ENCODE measurements around the gene GBE1. TPM values are rescaled to one million over a fixed set of nuclear protein-coding genes. Genes with fewer than 3 reads are reported as not detected.

GBE1 gene
- total RNA-seq = 10 to 100 TPM; 13.8 to 18.7 TPM

- peak within 1 kb of the TSS; percentile 95 for H3K27ac Mint-ChIP-seq
- peak within 1 kb of the TSS; percentile 91 to 96 for H3K4me3 Mint-ChIP-seq
- ATAC-seq (replicated peaks in 1 of 2) = peak; percentile 88 to 89
- peaks cover 30% of the 10 kb centered on the region for H3K4me1 Mint-ChIP-seq (ENCODE audit: low read depth)
- H3K9me3 Mint-ChIP-seq = peaks cover 3 to 4% of the 10 kb centered on the region in 2 donors
- H3K36me3 Mint-ChIP-seq (ENCODE audit: insufficient read depth in 2 of 2) = peaks cover 9 to 24% of the 10 kb centered on the region in 2 donors
- H3K27me3 Mint-ChIP-seq (ENCODE audit: low read depth) = no peaks in the 10 kb centered on the region
- DNase-seq = peak; percentile 92 to 93
These were observed at the start of gene GBE1 for GRCh38 chr3:81760924-81761903. TSS of gene GBE1 (minus strand) at chr3:81761645. CDS start at chr3:81761517, 128 bp downstream.

DNA sequence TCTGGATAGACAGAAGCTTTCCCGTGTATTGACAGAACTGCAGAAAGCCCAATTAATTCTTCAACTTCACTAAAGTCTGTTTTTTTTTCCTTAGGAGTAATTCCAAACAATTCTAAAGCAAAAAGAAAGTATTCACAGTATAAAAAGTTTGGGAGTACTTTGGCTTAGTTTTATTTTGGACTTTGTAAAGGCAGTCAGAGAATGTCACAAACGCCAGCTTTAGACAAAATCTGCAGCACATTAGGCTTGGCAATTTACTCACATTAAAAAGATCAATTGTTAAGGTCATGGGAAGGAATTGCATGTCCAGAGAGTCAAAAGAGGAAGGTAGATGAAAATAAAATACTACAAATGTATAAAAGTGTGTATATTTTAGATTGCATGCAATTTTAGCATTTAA, 47.5 kb upstream of the GBE1 start:
- H3K9me3 Mint-ChIP-seq = peaks cover 0 to 2% of the 10 kb centered on the region in 2 donors
- no peak for ATAC-seq (replicated peaks in 1 of 2)
- no peaks in the 10 kb centered on the region for H3K27me3 Mint-ChIP-seq (ENCODE audit: low read depth)

GRCh38 chr3:81799403-81799802, 38.0 kb upstream of the GBE1 start:
- Mint-ChIP-seq H3K4me1 (ENCODE audit: low read depth) (no peaks in the 10 kb centered on the region), H3K27ac (no peak overlapping the region), H3K9me3 (no peaks in the 10 kb centered on the region), H3K4me3 (no peak overlapping the region), H3K27me3 (ENCODE audit: low read depth) (no peaks in the 10 kb centered on the region), H3K36me3 (ENCODE audit: insufficient read depth in 2 of 2) (no peaks in the 10 kb centered on the region)
- DNase-seq (no peak), ATAC-seq (replicated peaks in 1 of 2) (no peak)

More for the DNA sequence above, 47.5 kb upstream of the GBE1 start:
- no peaks in the 10 kb centered on the region for H3K4me1 Mint-ChIP-seq (ENCODE audit: low read depth)
- no peak overlapping the region for H3K4me3 Mint-ChIP-seq
- no peak overlapping the region for H3K27ac Mint-ChIP-seq
- no peak for DNase-seq
- no peaks in the 10 kb centered on the region for H3K36me3 Mint-ChIP-seq (ENCODE audit: insufficient read depth in 2 of 2)

DNA sequence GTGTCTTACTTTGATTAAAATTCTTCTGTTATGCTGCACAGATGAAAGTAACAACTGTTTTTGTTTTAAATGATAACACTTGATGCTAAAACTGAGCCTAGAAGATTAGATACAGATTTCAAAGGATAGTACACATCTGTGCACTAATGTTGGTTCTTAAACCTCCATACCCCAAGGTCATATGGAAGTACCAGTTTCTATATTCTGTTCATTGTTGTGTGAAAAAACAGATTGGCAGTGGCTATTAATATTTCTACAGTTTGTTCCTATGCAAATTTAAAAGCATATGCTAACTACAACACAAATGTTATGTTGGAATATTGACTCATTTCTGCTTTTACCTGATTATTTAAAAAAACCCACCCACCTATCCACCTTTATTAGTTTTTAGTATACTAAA, 32.0 kb upstream of the GBE1 start:
- Mint-ChIP-seq H3K27ac (no peak overlapping the region), H3K9me3 (no peaks in the 10 kb centered on the region), H3K36me3 (ENCODE audit: insufficient read depth in 2 of 2) (no peaks in the 10 kb centered on the region), H3K4me1 (ENCODE audit: low read depth) (no peaks in the 10 kb centered on the region), H3K27me3 (ENCODE audit: low read depth) (no peaks in the 10 kb centered on the region), H3K4me3 (no peak overlapping the region)
- ATAC-seq (replicated peaks in 1 of 2) (no peak), DNase-seq (no peak)

- no peaks in the 10 kb centered on the region for H3K9me3 Mint-ChIP-seq
- no peaks in the 10 kb centered on the region for H3K4me1 Mint-ChIP-seq (ENCODE audit: low read depth)
- no peaks in the 10 kb centered on the region for H3K27me3 Mint-ChIP-seq (ENCODE audit: low read depth)
- no peaks in the 10 kb centered on the region for H3K36me3 Mint-ChIP-seq (ENCODE audit: insufficient read depth in 2 of 2)
- no peak overlapping the region for H3K27ac Mint-ChIP-seq
- no peak for ATAC-seq (replicated peaks in 1 of 2)
- H3K4me3 Mint-ChIP-seq = no peak overlapping the region
- DNase-seq = no peak
These were observed 28.7 kb upstream of the GBE1 start for GRCh38 chr3:81790117-81790516.

GRCh38 chr3:81789691-81790090, 28.2 kb upstream of the GBE1 start:
- ATAC-seq (replicated peaks in 1 of 2) (no peak), DNase-seq (no peak)
- H3K27ac Mint-ChIP-seq = no peak overlapping the region
- H3K4me1 Mint-ChIP-seq (ENCODE audit: low read depth) = no peaks in the 10 kb centered on the region
- H3K9me3 Mint-ChIP-seq = no peaks in the 10 kb centered on the region
- no peak overlapping the region for H3K4me3 Mint-ChIP-seq
- H3K27me3 Mint-ChIP-seq (ENCODE audit: low read depth) = no peaks in the 10 kb centered on the region
- H3K36me3 Mint-ChIP-seq (ENCODE audit: insufficient read depth in 2 of 2) = no peaks in the 10 kb centered on the region

DNA sequence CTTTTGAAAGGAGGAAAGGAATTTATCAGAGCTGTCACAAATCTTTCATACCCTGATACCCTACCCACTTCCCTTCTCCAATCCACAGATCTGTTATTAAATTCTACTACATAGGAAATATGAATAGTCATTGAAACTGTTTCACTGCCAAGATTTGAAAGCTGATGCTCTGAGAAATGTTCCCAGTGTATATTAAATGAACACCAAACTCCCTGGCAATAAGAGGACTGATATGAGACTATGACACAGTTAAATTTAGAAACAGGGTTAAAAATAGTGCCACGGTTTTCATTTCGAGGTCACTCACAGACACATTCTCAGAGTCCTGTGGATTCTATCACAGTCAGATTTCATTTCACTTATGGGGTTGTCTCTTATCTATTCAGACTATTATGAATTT, 27.2 kb upstream of the GBE1 start:
- H3K4me3 Mint-ChIP-seq = no peak overlapping the region
- DNase-seq = no peak
- no peaks in the 10 kb centered on the region for H3K27me3 Mint-ChIP-seq (ENCODE audit: low read depth)
- no peak overlapping the region for H3K27ac Mint-ChIP-seq
- H3K9me3 Mint-ChIP-seq = peaks cover 0 to 2% of the 10 kb centered on the region in 2 donors
- ATAC-seq (replicated peaks in 1 of 2) = no peak
- peaks cover 0 to 2% of the 10 kb centered on the region in 2 donors for H3K36me3 Mint-ChIP-seq (ENCODE audit: insufficient read depth in 2 of 2)
- no peaks in the 10 kb centered on the region for H3K4me1 Mint-ChIP-seq (ENCODE audit: low read depth)

DNA sequence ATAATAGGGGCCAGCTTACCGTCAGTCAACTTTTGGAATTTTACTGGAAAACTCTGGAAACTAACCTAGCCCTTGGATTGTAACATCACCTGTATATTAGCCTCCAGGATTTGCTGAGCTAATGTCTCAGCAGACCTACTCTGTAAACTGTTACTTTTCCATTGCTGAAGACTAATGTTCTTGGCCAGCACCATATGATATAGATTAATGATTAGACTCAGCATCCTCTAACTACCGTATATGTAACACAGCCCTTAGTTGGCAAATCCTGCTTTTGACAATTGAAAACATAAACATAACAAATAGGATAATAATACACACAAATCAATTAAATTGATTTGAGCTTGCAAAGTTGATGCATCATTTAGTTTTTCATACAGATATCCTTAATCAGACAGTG, 26.6 kb upstream of the GBE1 start:
- Mint-ChIP-seq H3K27me3 (ENCODE audit: low read depth) (no peaks in the 10 kb centered on the region), H3K27ac (no peak overlapping the region), H3K4me1 (ENCODE audit: low read depth) (no peaks in the 10 kb centered on the region), H3K9me3 (peaks cover 0 to 2% of the 10 kb centered on the region in 2 donors), H3K4me3 (no peak overlapping the region), H3K36me3 (ENCODE audit: insufficient read depth in 2 of 2) (peaks cover 0 to 2% of the 10 kb centered on the region in 2 donors)
- DNase-seq (no peak), ATAC-seq (replicated peaks in 1 of 2) (no peak)

GRCh38 chr3:81782585-81782984, 21.1 kb upstream of the GBE1 start:
- Mint-ChIP-seq H3K4me1 (ENCODE audit: low read depth) (no peaks in the 10 kb centered on the region), H3K36me3 (ENCODE audit: insufficient read depth in 2 of 2) (peaks cover 2 to 4% of the 10 kb centered on the region in 2 donors), H3K4me3 (no peak overlapping the region), H3K27me3 (ENCODE audit: low read depth) (no peaks in the 10 kb centered on the region), H3K9me3 (peaks cover 1 to 5% of the 10 kb centered on the region in 2 donors), H3K27ac (no peak overlapping the region)
- no peak for ATAC-seq (replicated peaks in 1 of 2)
- no peak for DNase-seq

- Mint-ChIP-seq H3K4me1 (ENCODE audit: low read depth) (no peaks in the 10 kb centered on the region), H3K9me3 (peaks cover 1 to 5% of the 10 kb centered on the region in 2 donors), H3K27me3 (ENCODE audit: low read depth) (no peaks in the 10 kb centered on the region), H3K36me3 (ENCODE audit: insufficient read depth in 2 of 2) (peaks cover 2 to 3% of the 10 kb centered on the region in 2 donors), H3K27ac (no peak overlapping the region), H3K4me3 (no peak overlapping the region)
- ATAC-seq (replicated peaks in 1 of 2) (peak in 1 of 2 donors; percentile 30), DNase-seq (no peak)
These were observed 17.3 kb upstream of the GBE1 start for GRCh38 chr3:81778678-81779182.

- Mint-ChIP-seq H3K36me3 (ENCODE audit: insufficient read depth in 2 of 2) (peaks cover 0 to 1% of the 10 kb centered on the region in 2 donors), H3K27me3 (ENCODE audit: low read depth) (peaks cover 11% of the 10 kb centered on the region), H3K4me3 (no peak overlapping the region), H3K9me3 (peaks cover 0 to 1% of the 10 kb centered on the region in 2 donors), H3K27ac (no peak overlapping the region), H3K4me1 (ENCODE audit: low read depth) (no peaks in the 10 kb centered on the region)
- ATAC-seq (replicated peaks in 1 of 2) = peak in 1 of 2 donors; percentile 45
- DNase-seq = no peak
These were observed 15.2 kb upstream of the GBE1 start for GRCh38 chr3:81776643-81777042.

DNA sequence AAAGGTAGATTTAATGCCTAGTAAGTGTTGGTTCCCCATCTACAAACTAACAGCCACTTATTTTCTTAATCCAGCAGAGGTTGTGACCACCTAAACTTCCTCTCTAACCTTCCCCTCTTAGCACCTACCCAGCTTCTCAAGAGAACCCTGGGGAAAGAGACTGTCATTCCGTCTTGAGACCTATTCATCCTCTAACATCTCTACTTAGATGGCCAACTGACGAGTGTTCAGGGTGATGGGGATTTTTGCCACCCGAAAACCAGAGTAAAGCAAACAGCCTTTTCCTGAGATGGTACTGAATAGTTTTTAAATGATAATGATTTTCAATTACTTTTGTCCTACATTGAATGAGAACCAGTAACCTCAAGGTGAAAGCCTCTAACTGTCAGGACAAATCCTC, 9.3 kb upstream of the GBE1 start:
- peaks cover 27% of the 10 kb centered on the region for H3K27me3 Mint-ChIP-seq (ENCODE audit: low read depth)
- no peaks in the 10 kb centered on the region for H3K9me3 Mint-ChIP-seq
- H3K36me3 Mint-ChIP-seq (ENCODE audit: insufficient read depth in 2 of 2) = no peaks in the 10 kb centered on the region
- H3K27ac Mint-ChIP-seq = peak overlapping the region; percentile 50
- H3K4me3 Mint-ChIP-seq = no peak overlapping the region
- no peak for ATAC-seq (replicated peaks in 1 of 2)
- no peak for DNase-seq
- no peaks in the 10 kb centered on the region for H3K4me1 Mint-ChIP-seq (ENCODE audit: low read depth)

DNA sequence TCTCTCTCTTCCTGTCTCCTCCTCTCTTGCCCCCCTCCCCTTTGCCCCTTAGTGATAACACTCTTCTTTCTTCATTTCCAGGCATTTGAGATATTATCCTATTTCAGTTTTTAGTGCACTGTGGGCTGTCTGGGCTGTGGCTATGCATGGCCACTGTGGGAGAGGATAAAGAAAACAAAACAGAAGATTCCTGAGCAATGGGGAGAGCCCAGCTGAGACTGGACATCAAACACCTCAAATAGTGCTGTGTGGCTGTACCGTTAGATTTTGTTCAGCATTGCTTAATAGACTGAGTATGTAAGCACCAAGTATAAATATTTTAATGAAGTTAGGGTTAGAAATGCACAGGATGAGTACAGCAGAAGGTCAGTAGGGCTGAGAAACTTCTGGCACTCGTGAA, 7.9 kb upstream of the GBE1 start:
- H3K9me3 Mint-ChIP-seq = no peaks in the 10 kb centered on the region
- DNase-seq = no peak
- no peak overlapping the region for H3K27ac Mint-ChIP-seq
- H3K4me1 Mint-ChIP-seq (ENCODE audit: low read depth) = no peaks in the 10 kb centered on the region
- H3K36me3 Mint-ChIP-seq (ENCODE audit: insufficient read depth in 2 of 2) = no peaks in the 10 kb centered on the region
- peaks cover 27% of the 10 kb centered on the region for H3K27me3 Mint-ChIP-seq (ENCODE audit: low read depth)
- ATAC-seq (replicated peaks in 1 of 2) = no peak
- no peak overlapping the region for H3K4me3 Mint-ChIP-seq
